Measurements from ENCODE around the gene PDZD8. TPM values are rescaled to one million over a fixed set of nuclear protein-coding genes. Genes with fewer than 3 reads are reported as not detected.

PDZD8 gene
- polyA plus RNA-seq, 1 experiment, result 13.6 TPM

DNA sequence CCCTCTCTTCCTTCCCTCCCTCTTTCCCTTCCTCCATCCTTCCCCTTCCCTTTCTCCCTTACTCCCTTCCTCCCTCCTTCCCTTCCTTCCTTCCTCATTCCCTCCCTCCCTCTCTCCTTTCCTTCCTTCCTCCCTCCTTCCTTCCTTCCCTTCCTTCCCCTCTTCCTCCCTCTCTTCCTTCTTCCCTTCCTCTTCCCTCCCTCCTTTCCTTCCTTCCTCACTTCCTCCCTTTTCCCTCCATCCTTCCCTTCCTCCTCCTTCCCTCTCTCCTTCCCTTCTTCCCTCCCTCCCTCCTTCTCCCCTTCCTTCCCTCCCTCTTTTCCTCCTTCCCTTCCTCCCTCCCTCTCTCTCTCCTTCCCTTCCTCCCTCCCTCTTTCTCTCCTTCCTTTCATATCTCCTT is 147.0 kb downstream of the PDZD8 start:
- DNase-seq (ENCODE audit: low read depth), result no peak
- ChIA-PET POLR2A (no interaction called here), CTCF (interaction anchor here (1.3 to 3.3 kb wide), 4 partner anchors 10 to 92 kb away, joined by 4 to 28 read pairs (median 6); no protein-coding TSS in a partner anchor)
- Histone ChIP-seq H3K4me3 (ENCODE audit: low read depth, low read length) (no peak overlapping the region), H3K36me3 (ENCODE audit: control insufficient read depth, insufficient read depth, low read length) (no peaks in the 10 kb centered on the region), H3K27me3 (ENCODE audit: control insufficient read depth, insufficient read depth, low read length) (no peaks in the 10 kb centered on the region; the same call in none of the 2 replicates)
- TF ChIP-seq, protein P1, sequence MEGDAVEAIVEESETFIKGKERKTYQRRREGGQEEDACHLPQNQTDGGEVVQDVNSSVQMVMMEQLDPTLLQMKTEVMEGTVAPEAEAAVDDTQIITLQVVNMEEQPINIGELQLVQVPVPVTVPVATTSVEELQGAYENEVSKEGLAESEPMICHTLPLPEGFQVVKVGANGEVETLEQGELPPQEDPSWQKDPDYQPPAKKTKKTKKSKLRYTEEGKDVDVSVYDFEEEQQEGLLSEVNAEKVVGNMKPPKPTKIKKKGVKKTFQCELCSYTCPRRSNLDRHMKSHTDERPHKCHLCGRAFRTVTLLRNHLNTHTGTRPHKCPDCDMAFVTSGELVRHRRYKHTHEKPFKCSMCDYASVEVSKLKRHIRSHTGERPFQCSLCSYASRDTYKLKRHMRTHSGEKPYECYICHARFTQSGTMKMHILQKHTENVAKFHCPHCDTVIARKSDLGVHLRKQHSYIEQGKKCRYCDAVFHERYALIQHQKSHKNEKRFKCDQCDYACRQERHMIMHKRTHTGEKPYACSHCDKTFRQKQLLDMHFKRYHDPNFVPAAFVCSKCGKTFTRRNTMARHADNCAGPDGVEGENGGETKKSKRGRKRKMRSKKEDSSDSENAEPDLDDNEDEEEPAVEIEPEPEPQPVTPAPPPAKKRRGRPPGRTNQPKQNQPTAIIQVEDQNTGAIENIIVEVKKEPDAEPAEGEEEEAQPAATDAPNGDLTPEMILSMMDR (IDR thresholded peaks at IDR 0.05; ENCODE audit: insufficient read depth, low read depth, low read length), result no peak

Other genes with a start within 250 kb of the PDZD8 start
- gene VAX1, start 237.2 kb downstream of the PDZD8 start, polyA plus RNA-seq (2011; rRNA removed), result 0.22 and 0.23 TPM in 2 replicates
- gene KCNK18, start 178.0 kb downstream of the PDZD8 start, polyA plus RNA-seq (2011; rRNA removed), result not detected in 2 replicates
- not detected in 2 replicates for gene SLC18A2, start 134.3 kb downstream of the PDZD8 start, polyA plus RNA-seq (2011; rRNA removed)
- gene EMX2, start 167.3 kb upstream of the PDZD8 start, polyA plus RNA-seq (2011; rRNA removed), result 0.31 and 0.51 TPM in 2 replicates